ENCODE measurements around the gene MYO1E.

MYO1E gene

DNA sequence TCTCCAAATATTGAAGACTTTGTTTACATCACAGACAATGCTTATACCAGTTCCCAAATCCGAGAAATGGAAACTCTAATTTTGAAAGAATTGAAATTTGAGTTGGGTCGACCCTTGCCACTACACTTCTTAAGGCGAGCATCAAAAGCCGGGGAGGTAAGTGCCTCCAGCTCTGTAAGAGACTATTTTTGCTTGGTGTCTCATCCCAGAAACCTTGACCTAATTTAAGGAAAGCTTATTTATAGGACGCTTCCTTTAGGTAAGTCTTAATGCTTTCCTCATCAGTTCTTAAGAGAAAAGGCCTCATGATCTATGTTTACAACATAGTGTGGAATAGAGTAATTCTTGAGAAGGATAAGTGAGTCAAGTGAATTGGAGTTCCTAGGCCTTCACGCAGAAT lies 255.9 kb downstream of the MYO1E start:
- no peak for DNase-seq

DNA sequence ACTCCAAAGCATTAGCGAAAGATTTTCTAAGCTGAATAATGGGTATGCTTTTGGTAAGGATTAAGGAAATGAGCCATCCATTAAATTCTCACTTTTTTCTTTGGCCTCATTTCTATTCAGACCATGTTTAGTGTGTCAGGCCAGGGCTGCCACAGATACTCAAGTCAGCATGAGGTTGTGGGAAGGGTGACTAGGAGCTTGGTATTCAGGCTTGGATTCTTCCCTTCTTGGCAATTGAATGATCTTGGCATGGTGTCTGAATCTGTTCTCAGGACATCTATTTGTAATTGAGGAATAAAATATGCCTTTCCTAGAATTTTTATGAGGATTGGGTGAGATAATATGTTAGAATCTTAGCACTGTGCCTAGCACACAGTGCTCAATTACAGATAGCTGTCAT lies 256.5 kb downstream of the MYO1E start:
- DNase-seq: no peak

DNA sequence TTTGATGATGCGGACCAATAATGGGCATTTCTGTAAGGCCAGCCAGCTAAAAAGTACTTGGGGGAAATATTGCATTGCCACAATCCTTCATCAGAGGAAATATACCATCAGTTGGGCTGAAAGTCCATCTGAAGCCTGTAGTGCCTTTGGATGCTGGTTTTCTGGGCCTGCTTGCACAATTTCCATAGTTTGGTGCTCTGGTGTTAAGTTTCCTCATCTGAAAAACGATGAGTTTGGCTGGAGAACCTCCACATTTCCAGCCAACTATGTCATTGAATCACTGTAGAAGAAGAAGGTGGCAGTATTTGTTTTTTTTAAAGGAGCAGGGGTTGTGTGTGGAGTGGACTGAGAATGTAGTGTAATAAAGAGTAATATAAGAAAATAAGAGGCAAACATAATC lies 257.6 kb downstream of the MYO1E start:
- DNase-seq: no peak

DNA sequence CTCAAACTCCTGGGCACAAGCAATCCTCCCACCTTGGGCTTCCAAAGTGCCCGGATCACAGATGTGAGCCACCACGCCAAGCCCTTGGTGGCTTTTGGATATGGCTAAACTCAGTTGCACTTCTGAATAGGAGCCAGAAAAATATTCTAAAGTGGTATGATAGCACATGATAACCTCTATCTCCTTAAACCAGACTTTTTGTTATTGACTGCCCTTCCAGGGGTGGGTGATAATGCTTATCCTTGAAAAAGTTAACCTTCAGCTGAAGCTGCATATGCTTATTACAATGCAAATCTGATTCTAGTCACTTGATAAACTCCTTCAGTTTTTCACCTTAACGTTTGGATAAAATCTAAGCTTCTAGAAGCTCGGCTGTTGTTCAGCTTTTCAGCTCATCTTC lies 261.4 kb downstream of the MYO1E start:
- DNase-seq: no peak

DNA sequence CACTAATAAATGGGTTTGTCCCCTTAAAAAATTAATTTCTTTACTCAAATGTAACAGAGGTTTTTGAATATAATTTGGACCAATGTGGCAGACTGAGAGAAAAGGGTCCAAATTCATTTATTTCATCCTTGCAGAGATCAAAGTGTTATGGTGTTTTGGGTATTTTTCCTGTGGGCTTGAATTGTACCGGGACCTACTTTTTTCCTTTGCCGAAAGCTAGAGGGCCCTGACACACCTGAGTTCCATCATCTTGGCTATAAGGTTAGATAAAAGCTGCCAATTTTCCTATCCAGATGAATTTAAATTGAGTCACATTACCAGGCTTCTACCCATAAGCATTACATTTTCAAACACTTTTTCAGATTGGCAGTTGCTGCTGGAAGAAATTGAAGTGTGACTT lies 266.8 kb downstream of the MYO1E start:
- peak; percentile 45 for DNase-seq

DNA sequence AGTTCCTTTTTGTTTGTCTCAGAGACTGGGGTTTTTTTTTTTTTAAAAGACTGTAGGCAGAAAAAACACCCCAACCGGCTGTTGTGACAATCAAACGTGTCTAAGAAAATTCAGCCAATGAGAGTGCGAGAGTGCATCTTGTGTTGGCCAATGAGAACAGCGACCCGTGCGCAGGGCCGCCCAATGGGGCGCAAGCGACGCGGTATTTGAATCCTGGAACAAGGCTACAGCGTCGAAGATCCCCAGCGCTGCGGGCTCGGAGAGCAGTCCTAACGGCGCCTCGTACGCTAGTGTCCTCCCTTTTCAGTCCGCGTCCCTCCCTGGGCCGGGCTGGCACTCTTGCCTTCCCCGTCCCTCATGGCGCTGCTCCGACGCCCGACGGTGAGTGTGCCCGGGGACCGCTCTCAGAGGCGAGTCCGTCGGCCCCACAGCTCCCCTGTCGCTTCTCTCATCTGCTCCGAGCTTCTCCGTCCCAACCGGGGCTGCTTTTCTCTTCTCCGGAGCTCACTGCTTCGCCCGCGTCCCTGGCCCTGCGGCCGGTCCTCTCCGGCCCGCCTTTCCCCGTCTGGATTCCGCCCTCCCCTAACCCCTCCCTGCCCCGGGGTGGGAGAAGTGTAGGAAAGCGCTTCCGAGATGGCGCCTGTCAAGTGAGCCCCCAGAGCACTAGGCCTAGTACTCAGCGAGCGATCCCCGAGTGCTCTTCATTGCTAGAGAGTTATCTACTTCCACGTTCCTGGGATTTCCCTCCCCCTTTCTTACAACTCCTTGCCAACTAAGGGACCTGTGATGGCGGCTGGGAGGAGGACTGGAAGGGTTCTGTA lies 267.5 kb downstream of the MYO1E start, which contains the start of gene CCNB2:
CCNB2 (plus strand) TSS at position 235 of the 821 bp plus-strand sequence; CDS start at position 358, 123 bp downstream.
- DNase-seq: peak; percentile 93

DNA sequence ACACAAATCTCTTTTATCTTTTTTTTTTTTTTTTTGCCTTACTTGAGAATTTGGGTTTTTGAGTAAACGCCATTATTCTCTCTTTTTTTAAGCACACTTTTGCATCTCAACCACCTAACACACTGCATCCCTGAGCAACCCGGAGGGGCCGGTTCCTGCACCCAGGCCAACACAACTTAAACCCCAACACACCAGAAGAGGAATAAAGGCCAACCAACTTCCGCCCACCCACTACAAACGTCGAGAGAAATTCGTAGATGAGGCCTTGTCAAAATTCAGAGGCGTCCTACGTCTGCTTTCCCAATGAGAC lies 268.1 kb downstream of the MYO1E start:
- DNase-seq: no peak

DNA sequence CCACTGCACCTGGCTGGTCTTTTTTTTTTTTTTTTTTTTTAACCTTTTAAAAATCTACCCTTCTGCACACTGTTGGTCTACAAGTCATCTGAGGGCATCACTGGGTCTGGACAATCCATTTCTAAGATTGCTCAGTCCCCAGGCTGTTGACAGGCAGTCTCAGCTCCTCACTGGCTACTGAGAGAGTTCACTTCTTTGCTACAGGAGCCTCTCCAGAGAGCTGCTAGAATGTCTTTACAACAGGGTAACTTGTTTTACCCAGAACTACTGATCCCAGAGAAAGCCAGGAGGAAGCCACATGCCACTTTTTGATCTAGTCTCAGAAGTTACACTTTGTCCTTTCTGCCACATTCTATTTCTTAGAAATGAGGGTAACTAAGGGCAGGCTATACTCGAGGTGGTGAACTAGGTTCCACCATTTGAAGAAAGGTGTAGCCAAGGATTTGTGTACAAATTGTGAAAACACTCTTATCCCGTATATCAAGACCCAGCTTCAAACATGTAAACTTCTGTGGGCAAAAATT lies 273.4 kb downstream of the MYO1E start:
- DNase-seq: no peak

DNA sequence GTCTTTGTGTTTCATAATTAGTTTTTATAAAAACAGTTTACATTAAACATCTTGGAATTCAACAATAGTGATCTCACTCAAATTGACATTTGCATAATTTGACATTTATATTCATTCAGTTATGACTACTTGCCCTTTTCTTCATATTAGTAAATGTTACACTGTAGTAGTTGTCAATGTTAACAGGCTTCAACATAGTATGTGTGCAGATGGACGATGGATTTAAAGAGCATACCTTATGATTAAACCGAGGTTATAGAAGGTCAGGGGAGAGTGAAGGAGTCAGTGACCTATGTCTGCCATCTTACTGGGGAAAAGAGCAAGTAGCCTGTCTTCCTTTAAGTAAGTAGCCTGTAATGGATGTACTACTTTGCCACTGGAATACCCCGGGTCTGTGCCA lies 276.2 kb downstream of the MYO1E start:
- no peak for DNase-seq

DNA sequence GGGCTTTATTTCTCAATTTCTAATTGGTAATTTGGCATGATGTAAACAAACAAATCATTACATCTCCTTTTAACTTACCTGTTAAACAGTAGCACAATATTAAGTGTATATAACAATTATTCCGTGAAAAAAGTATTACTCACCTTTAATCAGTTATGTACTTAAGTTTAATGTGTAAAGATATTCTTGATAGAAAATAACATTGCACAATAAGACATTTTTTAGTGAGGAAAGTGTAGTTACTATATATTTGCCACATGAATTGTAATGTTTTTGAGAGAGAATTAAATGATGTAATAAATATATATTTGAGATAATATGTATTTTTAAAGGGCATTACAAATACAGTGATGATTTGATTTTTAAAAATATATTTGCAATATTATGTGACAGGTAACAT lies 278.6 kb downstream of the MYO1E start:
- DNase-seq: no peak

DNA sequence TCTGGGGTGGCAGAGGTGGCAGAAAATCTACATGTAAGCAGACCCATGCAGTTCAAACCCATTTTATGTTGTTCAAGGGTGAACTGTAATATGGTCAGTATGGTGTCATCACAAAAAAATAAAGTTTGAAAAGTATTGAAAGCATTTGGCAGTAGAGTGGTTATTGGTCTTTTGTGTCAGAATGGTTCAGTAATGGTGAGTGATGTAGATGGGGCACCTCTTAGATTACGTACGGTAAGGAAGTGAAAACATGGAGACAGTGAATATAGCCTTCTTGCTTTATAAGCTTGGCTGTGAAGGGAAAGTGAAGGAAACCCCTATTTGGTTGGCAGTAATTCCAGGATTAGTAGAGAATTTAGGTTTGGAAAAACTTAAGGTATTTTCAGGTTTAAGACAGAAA lies 284.9 kb downstream of the MYO1E start:
- no peak for DNase-seq

Data from NCI-H526 treated with DMSO at 0.1 percent for 48 hours (cell line).